Measurements from ENCODE around the gene OPCML. TPM values are rescaled to one million over a fixed set of nuclear protein-coding genes. Genes with fewer than 3 reads are reported as not detected.
A peak's percentile ranks its signal among the peaks of the same experiment; 100 is the strongest.

OPCML gene
- total and polyA plus RNA-seq, 2 donors from 2014 or later, result 0.77 to 1.1 TPM

DNA sequence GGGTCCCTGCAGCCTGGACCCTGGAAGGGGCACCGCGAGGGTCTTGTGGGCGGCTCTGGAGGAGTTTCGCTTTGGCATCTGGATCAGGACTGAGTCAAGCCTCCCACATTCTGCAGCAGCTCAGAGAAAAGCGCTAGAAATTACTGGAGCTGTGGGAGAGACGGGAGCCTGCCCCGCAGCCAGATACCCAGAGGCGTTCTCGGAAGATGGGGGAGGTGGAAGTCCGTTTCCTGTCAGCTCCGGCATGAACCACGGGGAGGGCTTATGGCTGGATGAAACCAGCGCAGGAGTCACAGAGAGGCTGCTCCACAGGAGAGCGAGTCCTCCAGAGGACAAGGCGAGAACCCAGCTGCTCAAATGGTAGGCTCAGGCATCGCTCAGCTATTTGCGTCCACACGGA lies 379.3 kb downstream of the OPCML start:
- Histone ChIP-seq H3K9me3 (ENCODE audit: control insufficient read depth in 2 of 3, insufficient read depth in 1 of 3, low read length in 3 of 3) (no peaks in the 10 kb centered on the region), H3K27me3 (ENCODE audit: control insufficient read depth, insufficient read depth, low read length) (no peaks in the 10 kb centered on the region), H3K4me1 (ENCODE audit: control insufficient read depth in 2 of 3, insufficient read depth in 2 of 3, low read depth in 1 of 3, low read length in 3 of 3) (peaks cover 0 to 2% (median 0%) of the 10 kb centered on the region in 3 donors), H3K27ac (ENCODE audit: low read depth in 2 of 2, low read length in 2 of 2) (no peak overlapping the region), H3K9ac (ENCODE audit: low read length in 3 of 3) (no peak overlapping the region), H3K4me3 (ENCODE audit: low read length in 3 of 3) (no peak overlapping the region), H3K36me3 (ENCODE audit: control insufficient read depth in 2 of 3, insufficient read depth in 3 of 3, low read length in 3 of 3) (no peaks in the 10 kb centered on the region)
- FAIRE-seq, result no peak
- intact Hi-C loops (cut with DNase I), result no loop called here
- TF ChIP-seq, protein P1, sequence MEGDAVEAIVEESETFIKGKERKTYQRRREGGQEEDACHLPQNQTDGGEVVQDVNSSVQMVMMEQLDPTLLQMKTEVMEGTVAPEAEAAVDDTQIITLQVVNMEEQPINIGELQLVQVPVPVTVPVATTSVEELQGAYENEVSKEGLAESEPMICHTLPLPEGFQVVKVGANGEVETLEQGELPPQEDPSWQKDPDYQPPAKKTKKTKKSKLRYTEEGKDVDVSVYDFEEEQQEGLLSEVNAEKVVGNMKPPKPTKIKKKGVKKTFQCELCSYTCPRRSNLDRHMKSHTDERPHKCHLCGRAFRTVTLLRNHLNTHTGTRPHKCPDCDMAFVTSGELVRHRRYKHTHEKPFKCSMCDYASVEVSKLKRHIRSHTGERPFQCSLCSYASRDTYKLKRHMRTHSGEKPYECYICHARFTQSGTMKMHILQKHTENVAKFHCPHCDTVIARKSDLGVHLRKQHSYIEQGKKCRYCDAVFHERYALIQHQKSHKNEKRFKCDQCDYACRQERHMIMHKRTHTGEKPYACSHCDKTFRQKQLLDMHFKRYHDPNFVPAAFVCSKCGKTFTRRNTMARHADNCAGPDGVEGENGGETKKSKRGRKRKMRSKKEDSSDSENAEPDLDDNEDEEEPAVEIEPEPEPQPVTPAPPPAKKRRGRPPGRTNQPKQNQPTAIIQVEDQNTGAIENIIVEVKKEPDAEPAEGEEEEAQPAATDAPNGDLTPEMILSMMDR (IDR thresholded peaks at IDR 0.05; ENCODE audit: borderline replicate concordance, extremely low read depth, insufficient read depth), result no peak
- DNase-seq, result peak in 4 of 5 donors; percentile 38 to 75 (median 50)

DNA sequence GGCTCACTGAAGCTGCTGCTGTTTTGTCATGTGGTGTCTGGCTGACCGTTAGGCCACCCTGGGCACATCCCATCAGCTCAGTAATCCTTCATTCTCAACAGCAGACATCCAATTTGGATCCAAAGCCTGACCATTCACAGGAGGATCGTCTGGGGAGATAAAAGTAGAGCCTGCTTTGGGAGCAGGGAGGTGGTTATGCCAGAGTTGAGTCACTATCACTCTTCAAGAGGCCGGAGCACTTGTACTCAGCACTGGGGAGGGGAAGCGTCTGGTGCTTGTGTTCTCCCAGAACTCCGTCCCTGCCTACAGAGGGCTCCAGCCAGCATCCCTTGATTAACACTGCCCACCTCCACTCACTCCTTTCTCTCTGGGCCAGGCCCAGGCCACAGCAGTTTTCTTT lies 382.6 kb downstream of the OPCML start:
- no peak for FAIRE-seq
- H3K9me3 ChIP-seq (ENCODE audit: control insufficient read depth in 2 of 3, insufficient read depth in 1 of 3, low read length in 3 of 3), result no peaks in the 10 kb centered on the region
- no peak overlapping the region for H3K4me3 ChIP-seq (ENCODE audit: low read length in 3 of 3)
- DNase-seq, result no peak
- TF ChIP-seq, protein P1 (IDR thresholded peaks at IDR 0.05; ENCODE audit: borderline replicate concordance, extremely low read depth, insufficient read depth), result no peak
- H3K27ac ChIP-seq (ENCODE audit: low read depth in 2 of 2, low read length in 2 of 2), result no peak overlapping the region
- H3K9ac ChIP-seq (ENCODE audit: low read length in 3 of 3), result no peak overlapping the region
- H3K36me3 ChIP-seq (ENCODE audit: control insufficient read depth in 2 of 3, insufficient read depth in 3 of 3, low read length in 3 of 3), result no peaks in the 10 kb centered on the region
- no peaks in the 10 kb centered on the region for H3K27me3 ChIP-seq (ENCODE audit: control insufficient read depth, insufficient read depth, low read length)
- intact Hi-C loops (cut with DNase I), result no loop called here
- H3K4me1 ChIP-seq (ENCODE audit: control insufficient read depth in 2 of 3, insufficient read depth in 2 of 3, low read depth in 1 of 3, low read length in 3 of 3), result peaks cover 0 to 2% (median 0%) of the 10 kb centered on the region in 3 donors

DNA sequence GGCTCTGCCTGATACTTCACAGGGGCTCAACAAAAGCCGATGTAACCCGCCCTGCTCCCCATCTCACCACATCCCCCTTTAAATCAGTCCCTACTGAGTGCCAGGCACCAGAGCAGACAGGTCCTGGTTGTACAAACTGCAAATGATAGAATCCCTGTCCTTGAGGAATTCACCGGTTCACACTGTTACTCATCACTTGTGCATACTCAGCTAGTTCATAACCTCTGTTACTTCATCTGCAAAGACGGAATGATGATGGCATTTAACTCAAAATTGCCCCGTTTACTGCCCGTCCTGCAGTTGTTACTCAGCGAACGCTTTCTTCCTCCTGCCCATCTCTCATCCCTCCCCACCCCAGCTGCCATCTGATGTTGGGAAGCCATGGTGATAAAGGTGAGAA lies 384.7 kb downstream of the OPCML start:
- no peaks in the 10 kb centered on the region for H3K27me3 ChIP-seq (ENCODE audit: control insufficient read depth, insufficient read depth, low read length)
- FAIRE-seq (no peak), DNase-seq (no peak)
- H3K27ac ChIP-seq (ENCODE audit: low read depth in 2 of 2, low read length in 2 of 2), result no peak overlapping the region
- no peaks in the 10 kb centered on the region for H3K4me1 ChIP-seq (ENCODE audit: control insufficient read depth in 2 of 3, insufficient read depth in 2 of 3, low read depth in 1 of 3, low read length in 3 of 3)
- no peaks in the 10 kb centered on the region for H3K9me3 ChIP-seq (ENCODE audit: control insufficient read depth in 2 of 3, insufficient read depth in 1 of 3, low read length in 3 of 3)
- no peak overlapping the region for H3K9ac ChIP-seq (ENCODE audit: low read length in 3 of 3)
- no peaks in the 10 kb centered on the region for H3K36me3 ChIP-seq (ENCODE audit: control insufficient read depth in 2 of 3, insufficient read depth in 3 of 3, low read length in 3 of 3)
- no peak overlapping the region for H3K4me3 ChIP-seq (ENCODE audit: low read length in 3 of 3)
- intact Hi-C loops (cut with DNase I), result no loop called here
- TF ChIP-seq, protein P1 (IDR thresholded peaks at IDR 0.05; ENCODE audit: borderline replicate concordance, extremely low read depth, insufficient read depth), result no peak

DNA sequence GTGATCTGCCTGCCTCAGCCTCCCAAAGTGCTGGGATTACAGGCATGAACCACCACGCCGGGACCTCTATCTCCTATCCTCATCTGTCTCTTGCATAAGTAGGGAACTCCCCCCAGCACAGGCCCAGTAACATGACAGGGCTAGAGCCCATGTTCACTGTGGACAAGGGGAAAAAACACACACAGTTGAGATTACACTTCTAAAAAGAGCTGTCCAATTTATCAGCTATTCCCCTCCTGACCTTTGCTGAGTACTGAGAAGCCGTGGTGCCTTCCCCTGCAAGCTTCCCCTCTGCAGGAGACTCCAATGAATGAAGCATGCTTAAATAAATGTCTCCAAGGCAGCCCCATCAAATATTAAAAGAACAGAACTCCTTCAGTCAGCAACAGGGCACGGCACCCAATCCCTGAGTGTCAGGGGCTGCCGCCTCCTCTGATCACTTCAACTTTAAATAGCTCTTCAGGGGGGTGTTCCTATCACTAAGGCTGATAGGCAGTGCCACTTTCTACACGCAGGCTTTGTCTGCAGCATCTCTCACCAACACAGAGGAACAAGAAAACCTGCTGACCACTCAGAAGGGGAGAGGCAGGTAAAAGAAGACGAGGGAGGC lies 385.5 kb downstream of the OPCML start:
- Histone ChIP-seq H3K36me3 (ENCODE audit: control insufficient read depth in 2 of 3, insufficient read depth in 3 of 3, low read length in 3 of 3) (no peaks in the 10 kb centered on the region), H3K27me3 (ENCODE audit: control insufficient read depth, insufficient read depth, low read length) (no peaks in the 10 kb centered on the region), H3K9me3 (ENCODE audit: control insufficient read depth in 2 of 3, insufficient read depth in 1 of 3, low read length in 3 of 3) (no peaks in the 10 kb centered on the region), H3K4me3 (ENCODE audit: low read length in 3 of 3) (no peak overlapping the region), H3K9ac (ENCODE audit: low read length in 3 of 3) (no peak overlapping the region), H3K4me1 (ENCODE audit: control insufficient read depth in 2 of 3, insufficient read depth in 2 of 3, low read depth in 1 of 3, low read length in 3 of 3) (no peaks in the 10 kb centered on the region), H3K27ac (ENCODE audit: low read depth in 2 of 2, low read length in 2 of 2) (no peak overlapping the region)
- intact Hi-C loops (cut with DNase I), result no loop called here
- no peak for DNase-seq
- TF ChIP-seq, protein P1 (IDR thresholded peaks at IDR 0.05; ENCODE audit: borderline replicate concordance, extremely low read depth, insufficient read depth), result no peak
- no peak for FAIRE-seq

Measured in kidney (tissue), 14 donors.